Skeletal muscle cell (primary cell): Measurements from ENCODE around the gene RNF152.

Experiments used
- DNase-seq: peaks from one replicate; pipeline ENCODE4 v3.0.0-alpha.2; 2010; ENCODE audit warnings: low read depth
- H3K4me3 ChIP-seq: 2 replicates; pipeline ENCODE4 v1.5.1; 2011; ENCODE audit warnings: low read depth, mild to moderate bottlenecking, control low read depth, low read length, moderate library complexity

RNF152 gene

GRCh38 chr18:61896118-61896517, 3.3 kb upstream of the RNF152 start:
- H3K4me3 ChIP-seq = no peak overlapping the region
- DNase-seq = no peak

GRCh38 chr18:61894751-61895524, 2.1 kb upstream of the RNF152 start:
- DNase-seq = no peak
- peak overlapping the region; percentile 81 for H3K4me3 ChIP-seq

GRCh38 chr18:61893971-61894750, 1.4 kb upstream of the RNF152 start:
- peak; percentile 25 for DNase-seq
- peak overlapping the region; percentile 81 for H3K4me3 ChIP-seq

DNA sequence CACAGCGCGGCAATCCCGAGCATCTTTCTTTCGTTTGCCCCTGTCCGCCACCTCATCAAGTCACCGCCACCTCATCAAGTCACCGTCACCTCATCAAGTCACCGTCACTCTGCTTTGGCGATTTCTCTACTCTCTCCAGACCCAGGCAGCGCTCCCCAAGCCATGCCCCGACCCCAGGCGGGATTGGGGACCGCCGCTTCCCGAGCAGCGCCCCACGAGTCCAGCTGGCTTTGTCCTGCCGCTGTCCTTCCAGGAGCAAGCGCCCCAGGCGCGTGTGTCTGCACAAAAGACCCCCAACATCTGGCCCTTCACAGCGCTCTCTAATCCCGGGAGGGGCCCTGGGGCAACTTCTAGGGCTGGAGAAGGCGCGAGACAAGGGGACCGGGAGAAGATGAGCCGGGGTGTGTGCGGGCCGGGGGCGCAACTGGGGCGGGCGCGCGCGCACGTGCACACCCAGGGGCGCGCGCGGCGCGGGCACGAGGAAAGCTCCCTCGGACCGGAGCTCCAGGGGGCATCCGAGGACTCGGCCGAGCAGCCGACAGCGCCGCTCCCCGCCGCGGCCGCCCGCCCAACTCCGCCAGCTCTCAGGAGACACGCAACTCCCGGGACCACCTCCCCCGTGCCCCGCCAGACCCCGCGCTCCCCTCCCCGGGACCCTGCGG, 633 bp upstream of the RNF152 start:
- H3K4me3 ChIP-seq = peak overlapping the region; percentile 81
- DNase-seq = no peak

DNA sequence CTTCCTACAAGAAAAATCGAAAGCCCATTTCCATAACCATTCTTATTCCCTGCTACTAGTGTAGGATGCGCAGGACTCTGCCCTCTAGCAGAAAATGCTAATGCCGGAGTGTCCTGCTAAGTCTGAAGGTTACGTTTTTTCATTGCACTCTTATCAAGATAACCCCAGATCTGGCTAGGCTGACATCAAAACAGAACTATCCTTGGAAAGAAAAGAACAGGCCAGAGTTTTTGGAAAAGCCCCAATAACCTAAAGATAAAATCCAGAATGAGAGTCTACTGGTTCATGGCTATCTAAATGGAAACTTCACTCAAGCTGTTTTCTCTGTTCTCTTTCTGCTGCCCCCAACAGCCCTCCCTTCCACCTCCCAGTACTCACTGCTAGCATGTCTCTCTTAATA, 913 bp downstream of the RNF152 start:
- H3K4me3 ChIP-seq = no peak overlapping the region
- DNase-seq = no peak

DNA sequence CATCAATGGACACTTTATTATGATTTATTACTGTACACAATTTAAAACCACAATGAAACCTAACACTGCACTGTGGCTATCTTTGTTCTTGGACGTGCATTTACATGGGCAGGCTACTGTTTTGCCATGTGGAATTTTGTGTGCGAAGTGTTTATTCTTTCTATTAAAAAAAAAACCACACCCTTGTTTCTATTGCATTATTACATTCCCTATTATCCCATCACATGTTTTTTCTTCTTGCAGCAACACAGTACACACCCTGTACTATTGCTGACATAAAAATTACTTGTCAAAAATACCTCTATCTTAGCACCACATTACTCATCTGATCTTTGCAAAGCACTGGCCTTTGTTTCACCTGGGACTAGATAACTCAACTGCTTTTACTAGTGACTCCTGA, 1.5 kb downstream of the RNF152 start:
- no peak overlapping the region for H3K4me3 ChIP-seq
- DNase-seq = no peak

DNA sequence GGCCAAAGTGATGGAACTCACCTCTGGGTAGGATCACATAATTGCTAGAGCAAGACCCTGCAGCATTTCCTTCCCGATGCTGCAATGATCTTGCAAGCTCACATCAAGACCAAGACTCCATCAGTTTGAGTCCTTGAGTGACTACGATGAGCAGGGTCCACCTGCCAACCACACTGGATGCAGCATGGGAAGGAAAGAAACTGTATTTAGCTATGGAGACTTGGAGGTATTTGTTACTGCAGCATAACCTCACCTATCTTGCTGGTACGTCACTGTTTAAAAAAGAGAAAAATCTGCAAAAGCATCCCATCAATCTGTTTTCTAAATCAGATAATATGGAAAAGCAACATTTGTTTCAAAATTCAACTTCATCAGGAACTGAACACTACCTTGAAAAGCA, 2.5 kb downstream of the RNF152 start:
- H3K4me3 ChIP-seq = no peak overlapping the region
- DNase-seq = no peak

GRCh38 chr18:61889541-61889940, 3.3 kb downstream of the RNF152 start:
- H3K4me3 ChIP-seq = no peak overlapping the region
- no peak for DNase-seq

DNA sequence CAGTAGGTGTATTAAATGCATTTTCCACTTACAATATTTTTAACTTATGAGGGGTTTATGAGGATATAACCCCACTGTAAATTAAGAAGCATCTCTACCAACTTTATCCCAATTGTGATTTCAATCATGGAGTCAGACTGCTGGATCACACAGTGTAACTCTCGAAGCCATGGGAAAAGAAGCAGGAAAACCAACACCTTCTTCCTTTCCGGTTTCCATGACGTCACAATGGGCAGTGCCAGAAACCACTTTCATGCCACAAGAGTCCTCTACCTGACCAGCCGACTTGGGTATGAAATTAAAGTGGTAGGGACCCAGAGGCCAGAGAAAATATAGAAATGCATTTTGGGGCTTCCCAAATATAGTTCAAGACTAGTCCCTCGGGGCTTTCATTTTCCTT, 4.2 kb downstream of the RNF152 start:
- no peak overlapping the region for H3K4me3 ChIP-seq
- no peak for DNase-seq

DNA sequence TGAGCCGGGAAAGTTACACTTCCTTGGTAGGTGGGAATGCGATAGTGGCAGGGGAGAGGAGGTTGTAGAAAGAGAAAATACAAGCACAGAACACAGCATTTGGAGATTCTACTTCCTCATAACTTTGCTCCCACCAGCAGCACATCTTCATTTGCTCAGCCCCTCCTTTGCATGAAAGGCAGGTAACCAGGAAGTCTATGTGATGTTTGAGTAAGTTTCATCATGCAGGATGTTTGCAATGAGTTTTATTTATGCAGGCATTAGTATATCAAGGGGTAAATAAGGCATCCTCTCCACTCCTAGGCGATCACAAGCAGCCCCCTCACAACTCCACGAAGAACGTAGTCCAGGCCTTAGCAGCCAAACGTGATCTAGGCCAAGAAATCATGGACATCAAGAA, 5.0 kb downstream of the RNF152 start:
- no peak overlapping the region for H3K4me3 ChIP-seq
- DNase-seq = no peak

GRCh38 chr18:61883547-61883946, 9.3 kb downstream of the RNF152 start:
- no peak overlapping the region for H3K4me3 ChIP-seq
- no peak for DNase-seq

DNA sequence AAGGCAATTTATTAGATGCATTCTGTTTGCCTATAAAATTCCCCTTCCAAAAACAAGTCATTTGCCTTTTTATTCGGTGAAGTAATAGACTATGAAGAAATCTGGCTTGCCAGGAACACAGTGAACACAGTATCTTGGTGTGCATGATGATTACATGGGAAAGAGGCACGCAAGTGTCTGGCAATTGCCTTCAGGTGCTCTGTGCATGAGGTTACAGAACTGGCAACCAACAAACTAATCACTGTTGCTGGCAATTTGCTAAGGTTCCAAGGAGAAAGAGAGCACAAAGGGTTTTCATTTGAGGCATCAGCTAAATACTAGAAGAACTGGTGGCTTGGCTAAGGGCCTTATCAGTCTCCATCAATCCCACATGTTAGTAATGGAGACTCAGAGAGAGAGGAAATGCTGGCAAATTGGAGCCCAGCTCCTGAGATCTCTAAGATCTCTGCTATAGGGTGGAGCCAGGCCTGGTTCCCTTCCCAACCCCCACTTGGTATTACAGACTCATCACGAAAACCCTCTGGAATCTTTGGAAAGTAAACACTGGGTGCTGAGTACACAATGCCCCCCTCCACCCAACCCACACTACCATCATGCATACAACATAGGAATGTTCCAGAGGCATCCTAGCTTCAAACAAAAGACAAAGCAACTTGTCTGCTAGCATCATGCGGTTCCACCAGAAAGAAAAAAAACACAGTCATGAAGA, 10.4 kb downstream of the RNF152 start:
- DNase-seq = no peak

DNA sequence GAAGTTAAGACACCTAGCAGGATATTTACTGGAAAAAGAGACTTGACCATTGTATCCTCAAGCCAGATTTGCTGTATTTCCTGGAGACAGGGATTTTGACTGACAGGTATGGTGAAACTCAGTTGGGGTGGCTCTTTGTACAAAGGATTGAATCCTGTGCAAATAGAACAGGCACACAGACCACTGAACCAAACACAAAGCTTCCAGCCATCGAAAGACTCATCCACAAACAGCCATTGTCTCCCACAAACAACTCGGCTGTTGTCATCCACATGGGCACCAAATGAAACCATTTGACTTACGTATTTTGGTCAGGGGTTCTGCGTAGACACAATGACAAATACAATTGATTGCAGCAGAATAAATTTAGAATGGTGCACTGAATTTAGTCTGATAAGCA, 15.9 kb downstream of the RNF152 start:
- DNase-seq = no peak
- H3K4me3 ChIP-seq = no peak overlapping the region

More for the DNA sequence above, 10.4 kb downstream of the RNF152 start:
- H3K4me3 ChIP-seq = no peak overlapping the region

- no peak overlapping the region for H3K4me3 ChIP-seq
- DNase-seq = peak; percentile 52
Measured at GRCh38 chr18:61870151-61870550, 22.7 kb downstream of the RNF152 start.

GRCh38 chr18:61869636-61870035, 23.2 kb downstream of the RNF152 start:
- DNase-seq = no peak
- no peak overlapping the region for H3K4me3 ChIP-seq

DNA sequence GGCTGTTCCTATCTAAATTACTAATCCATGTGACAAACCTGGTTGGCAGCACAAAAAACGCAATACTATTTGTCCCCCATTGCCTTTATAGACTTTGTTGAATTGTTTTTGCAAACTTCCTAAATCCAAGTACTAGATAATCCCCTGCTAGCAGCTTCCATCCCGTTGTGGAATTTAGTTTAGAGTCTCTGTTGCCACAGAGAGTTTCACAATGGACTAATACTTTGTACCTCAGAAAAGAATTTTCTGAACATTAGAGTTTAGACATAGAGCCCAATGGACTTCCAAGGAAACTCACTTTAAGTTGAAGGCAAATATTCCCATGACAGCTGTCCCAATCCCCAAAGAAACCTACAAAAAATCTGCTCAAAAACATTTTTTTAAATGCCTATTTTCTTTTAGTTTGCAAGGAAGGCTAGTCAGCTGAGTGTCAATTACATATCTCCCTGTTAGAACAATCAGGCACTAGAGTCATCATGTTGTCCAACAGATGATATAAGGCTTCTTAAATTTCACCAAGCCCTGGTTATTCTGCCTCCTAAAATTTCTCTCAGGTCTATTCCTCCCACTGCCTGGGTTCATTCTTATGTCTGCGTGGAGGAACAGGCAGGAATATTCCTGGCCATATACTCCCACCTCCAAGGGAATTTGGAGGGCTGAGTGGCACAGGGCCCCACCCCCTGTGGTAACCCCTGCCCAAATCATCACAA, 27.2 kb downstream of the RNF152 start:
- no peak overlapping the region for H3K4me3 ChIP-seq
- DNase-seq = no peak

GRCh38 chr18:61861372-61861771, 31.4 kb downstream of the RNF152 start:
- no peak for DNase-seq
- H3K4me3 ChIP-seq = no peak overlapping the region

- no peak for DNase-seq
- H3K4me3 ChIP-seq = no peak overlapping the region
Measured at GRCh38 chr18:61860302-61860701, 32.5 kb downstream of the RNF152 start.

DNA sequence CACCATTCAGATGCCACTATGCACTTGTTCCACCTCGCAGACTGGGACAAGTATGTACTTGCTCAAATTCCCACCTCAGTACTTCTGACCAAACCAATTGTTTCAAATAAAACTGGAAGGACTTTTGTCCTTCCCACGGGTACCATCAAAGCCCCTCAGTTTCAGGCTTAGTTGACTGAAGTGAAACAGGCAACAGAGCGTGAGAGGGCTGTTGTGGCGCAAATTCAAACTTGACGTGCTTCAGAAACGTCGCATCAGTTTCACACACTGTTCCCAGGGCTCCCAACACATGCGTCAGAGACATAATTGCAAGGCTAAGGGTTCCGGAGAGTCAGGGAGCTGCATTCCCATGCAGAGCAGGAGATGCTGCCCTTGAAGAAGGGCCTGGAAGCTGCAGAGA, 33.7 kb downstream of the RNF152 start:
- no peak for DNase-seq
- H3K4me3 ChIP-seq = no peak overlapping the region
